Measurements from ENCODE around the gene SORBS2.

DNA sequence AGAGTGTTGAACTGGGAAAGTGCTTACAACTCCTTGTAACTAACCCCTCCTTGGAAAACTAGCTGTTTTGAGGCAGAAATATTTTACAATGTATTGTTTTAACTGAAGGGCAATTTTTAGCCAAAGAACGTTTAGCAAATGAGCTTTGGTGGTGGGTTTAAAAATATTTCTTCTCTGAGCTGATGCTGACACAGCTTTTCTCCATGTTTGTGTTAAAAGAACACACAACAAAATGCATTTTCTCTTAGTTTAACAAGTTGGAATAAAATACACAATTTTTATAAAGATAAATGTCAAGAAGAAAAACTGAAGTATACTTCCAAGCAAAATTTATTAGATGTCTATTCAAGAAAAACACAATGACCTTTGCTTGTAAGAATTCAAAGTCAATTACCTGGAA, 226.8 kb downstream of the SORBS2 start:
- TF ChIP-seq, protein P1, sequence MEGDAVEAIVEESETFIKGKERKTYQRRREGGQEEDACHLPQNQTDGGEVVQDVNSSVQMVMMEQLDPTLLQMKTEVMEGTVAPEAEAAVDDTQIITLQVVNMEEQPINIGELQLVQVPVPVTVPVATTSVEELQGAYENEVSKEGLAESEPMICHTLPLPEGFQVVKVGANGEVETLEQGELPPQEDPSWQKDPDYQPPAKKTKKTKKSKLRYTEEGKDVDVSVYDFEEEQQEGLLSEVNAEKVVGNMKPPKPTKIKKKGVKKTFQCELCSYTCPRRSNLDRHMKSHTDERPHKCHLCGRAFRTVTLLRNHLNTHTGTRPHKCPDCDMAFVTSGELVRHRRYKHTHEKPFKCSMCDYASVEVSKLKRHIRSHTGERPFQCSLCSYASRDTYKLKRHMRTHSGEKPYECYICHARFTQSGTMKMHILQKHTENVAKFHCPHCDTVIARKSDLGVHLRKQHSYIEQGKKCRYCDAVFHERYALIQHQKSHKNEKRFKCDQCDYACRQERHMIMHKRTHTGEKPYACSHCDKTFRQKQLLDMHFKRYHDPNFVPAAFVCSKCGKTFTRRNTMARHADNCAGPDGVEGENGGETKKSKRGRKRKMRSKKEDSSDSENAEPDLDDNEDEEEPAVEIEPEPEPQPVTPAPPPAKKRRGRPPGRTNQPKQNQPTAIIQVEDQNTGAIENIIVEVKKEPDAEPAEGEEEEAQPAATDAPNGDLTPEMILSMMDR (conservative IDR thresholded peaks at IDR 0.05; ENCODE audit: low read depth, low read length), result no peak
- TF ChIP-seq POLR2A (IDR thresholded peaks at IDR 0.05; ENCODE audit: low read depth, low read length) (no peak), CEBPB (IDR thresholded peaks at IDR 0.05; ENCODE audit: low read depth, low read length) (no peak), MAFK (IDR thresholded peaks at IDR 0.05; ENCODE audit: low read depth, low read length) (0 out of 2 replicates have a peak, but pooled peaks have one; percentile 20), SMC3 (IDR thresholded peaks at IDR 0.05; ENCODE audit: low read depth, low read length) (no peak), RAD21 (IDR thresholded peaks at IDR 0.05; ENCODE audit: low read length) (no peak), RFX5 (IDR thresholded peaks at IDR 0.05; ENCODE audit: low read depth, low read length) (no peak), NFE2L2 (IDR thresholded peaks at IDR 0.05; ENCODE audit: low read depth, low read length) (no peak), RCOR1 (IDR thresholded peaks at IDR 0.05; ENCODE audit: insufficient replicate concordance, low read length) (no peak), CHD1 (IDR thresholded peaks at IDR 0.05; ENCODE audit: low read depth, low read length) (no peak)
- TF ChIP-seq, protein P2, sequence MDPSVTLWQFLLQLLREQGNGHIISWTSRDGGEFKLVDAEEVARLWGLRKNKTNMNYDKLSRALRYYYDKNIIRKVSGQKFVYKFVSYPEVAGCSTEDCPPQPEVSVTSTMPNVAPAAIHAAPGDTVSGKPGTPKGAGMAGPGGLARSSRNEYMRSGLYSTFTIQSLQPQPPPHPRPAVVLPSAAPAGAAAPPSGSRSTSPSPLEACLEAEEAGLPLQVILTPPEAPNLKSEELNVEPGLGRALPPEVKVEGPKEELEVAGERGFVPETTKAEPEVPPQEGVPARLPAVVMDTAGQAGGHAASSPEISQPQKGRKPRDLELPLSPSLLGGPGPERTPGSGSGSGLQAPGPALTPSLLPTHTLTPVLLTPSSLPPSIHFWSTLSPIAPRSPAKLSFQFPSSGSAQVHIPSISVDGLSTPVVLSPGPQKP (IDR thresholded peaks at IDR 0.05; ENCODE audit: borderline replicate concordance, low read depth, low read length), result no peak
- TF ChIP-seq, protein P3, sequence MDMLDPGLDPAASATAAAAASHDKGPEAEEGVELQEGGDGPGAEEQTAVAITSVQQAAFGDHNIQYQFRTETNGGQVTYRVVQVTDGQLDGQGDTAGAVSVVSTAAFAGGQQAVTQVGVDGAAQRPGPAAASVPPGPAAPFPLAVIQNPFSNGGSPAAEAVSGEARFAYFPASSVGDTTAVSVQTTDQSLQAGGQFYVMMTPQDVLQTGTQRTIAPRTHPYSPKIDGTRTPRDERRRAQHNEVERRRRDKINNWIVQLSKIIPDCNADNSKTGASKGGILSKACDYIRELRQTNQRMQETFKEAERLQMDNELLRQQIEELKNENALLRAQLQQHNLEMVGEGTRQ (IDR thresholded peaks at IDR 0.05; ENCODE audit: low read depth, low read length), result no peak

Measured in IMR-90 (cell line).